ENCODE measurements around the gene ITGB5. TPM values are rescaled to one million over a fixed set of nuclear protein-coding genes. Genes with fewer than 3 reads are reported as not detected.

ITGB5 gene
- total RNA-seq, 2 donors from 2014 or later, result 262 to 329 TPM

DNA sequence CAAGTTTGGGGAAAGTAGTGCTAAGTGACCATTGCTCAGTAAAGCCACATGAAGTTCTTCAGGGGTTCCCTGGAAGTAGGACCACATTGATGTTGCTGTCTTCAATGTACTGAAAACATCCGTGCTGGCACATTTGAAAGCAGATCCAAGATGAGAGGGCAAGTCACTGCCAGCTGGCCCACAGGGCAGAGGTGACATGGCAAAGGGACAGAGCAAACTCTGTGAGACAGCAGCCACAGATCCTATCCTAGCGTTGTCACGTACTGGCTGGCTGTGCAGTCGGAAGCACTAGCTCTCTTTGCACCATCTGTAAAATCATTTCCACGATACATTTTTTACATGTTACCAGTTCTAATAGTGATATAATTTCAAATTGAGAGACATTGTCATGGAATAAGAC, 33.6 kb upstream of the ITGB5 start:
- 97 to 100% methylated on average over 3 to 5 of the region's 5 CpGs for WGBS, 2 experiments (ENCODE audit: insufficient coverage in 1 of 2, insufficient read length in 1 of 2)
- Histone ChIP-seq H3K9me3 (ENCODE audit: control insufficient read depth, low read length) (no peaks in the 10 kb centered on the region), H3K27me3 (ENCODE audit: control insufficient read depth, insufficient read depth, low read length, poor library complexity, severe bottlenecking) (no peaks in the 10 kb centered on the region), H3K9ac (ENCODE audit: extremely low read depth, low read length, poor library complexity, severe bottlenecking) (no peak overlapping the region), H3K36me3 (ENCODE audit: control insufficient read depth, insufficient read depth, low read length) (no peaks in the 10 kb centered on the region), H3K4me1 (ENCODE audit: control insufficient read depth, insufficient read depth, low read length) (no peaks in the 10 kb centered on the region), H3K27ac (ENCODE audit: low read depth, low read length) (no peak overlapping the region), H3K4me3 (ENCODE audit: low read length) (no peak overlapping the region)
- H3K9me3 Mint-ChIP-seq, result no peaks in the 10 kb centered on the region
- peaks cover 8% of the 10 kb centered on the region for H3K4me1 Mint-ChIP-seq
- no peaks in the 10 kb centered on the region for H3K27me3 Mint-ChIP-seq (ENCODE audit: insufficient read depth)
- no peak overlapping the region for H3K4me3 Mint-ChIP-seq
- TF ChIP-seq, protein P1, sequence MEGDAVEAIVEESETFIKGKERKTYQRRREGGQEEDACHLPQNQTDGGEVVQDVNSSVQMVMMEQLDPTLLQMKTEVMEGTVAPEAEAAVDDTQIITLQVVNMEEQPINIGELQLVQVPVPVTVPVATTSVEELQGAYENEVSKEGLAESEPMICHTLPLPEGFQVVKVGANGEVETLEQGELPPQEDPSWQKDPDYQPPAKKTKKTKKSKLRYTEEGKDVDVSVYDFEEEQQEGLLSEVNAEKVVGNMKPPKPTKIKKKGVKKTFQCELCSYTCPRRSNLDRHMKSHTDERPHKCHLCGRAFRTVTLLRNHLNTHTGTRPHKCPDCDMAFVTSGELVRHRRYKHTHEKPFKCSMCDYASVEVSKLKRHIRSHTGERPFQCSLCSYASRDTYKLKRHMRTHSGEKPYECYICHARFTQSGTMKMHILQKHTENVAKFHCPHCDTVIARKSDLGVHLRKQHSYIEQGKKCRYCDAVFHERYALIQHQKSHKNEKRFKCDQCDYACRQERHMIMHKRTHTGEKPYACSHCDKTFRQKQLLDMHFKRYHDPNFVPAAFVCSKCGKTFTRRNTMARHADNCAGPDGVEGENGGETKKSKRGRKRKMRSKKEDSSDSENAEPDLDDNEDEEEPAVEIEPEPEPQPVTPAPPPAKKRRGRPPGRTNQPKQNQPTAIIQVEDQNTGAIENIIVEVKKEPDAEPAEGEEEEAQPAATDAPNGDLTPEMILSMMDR (conservative IDR thresholded peaks at IDR 0.05), result no peak
- no peak for DNase-seq
- no peaks in the 10 kb centered on the region for H3K36me3 Mint-ChIP-seq (ENCODE audit: low read depth)
- H3K27ac Mint-ChIP-seq, result no peak overlapping the region

DNA sequence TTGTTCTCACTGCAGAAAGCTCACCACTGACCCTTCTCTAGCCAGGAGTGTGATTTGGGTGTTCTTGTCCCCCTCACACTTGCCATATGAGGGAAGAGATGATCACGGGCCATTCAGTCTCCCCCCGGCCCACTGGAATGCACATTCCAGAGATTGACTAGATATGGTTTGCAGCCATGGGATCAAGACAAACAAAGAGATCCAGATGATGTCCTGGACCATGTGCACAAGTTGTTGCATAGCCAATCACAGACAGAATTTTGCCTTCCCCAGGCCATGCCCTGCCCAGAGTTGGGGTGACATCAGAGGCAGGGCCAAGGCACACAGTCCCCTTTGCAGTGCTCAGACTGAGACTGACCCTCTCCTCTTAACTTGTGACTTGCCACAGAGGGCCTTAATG, 32.6 kb upstream of the ITGB5 start:
- Mint-ChIP-seq H3K9me3 (no peaks in the 10 kb centered on the region), H3K27ac (peak overlapping the region; percentile 36), H3K4me3 (no peak overlapping the region), H3K36me3 (ENCODE audit: low read depth) (no peaks in the 10 kb centered on the region), H3K4me1 (peaks cover 8% of the 10 kb centered on the region), H3K27me3 (ENCODE audit: insufficient read depth) (no peaks in the 10 kb centered on the region)
- DNase-seq, result no peak
- H3K9ac ChIP-seq (ENCODE audit: extremely low read depth, low read length, poor library complexity, severe bottlenecking), result no peak overlapping the region
- H3K4me1 ChIP-seq (ENCODE audit: control insufficient read depth, insufficient read depth, low read length), result no peaks in the 10 kb centered on the region
- no peak overlapping the region for H3K27ac ChIP-seq (ENCODE audit: low read depth, low read length)
- no peak overlapping the region for H3K4me3 ChIP-seq (ENCODE audit: low read length)
- H3K27me3 ChIP-seq (ENCODE audit: control insufficient read depth, insufficient read depth, low read length, poor library complexity, severe bottlenecking), result no peaks in the 10 kb centered on the region
- WGBS, 2 experiments (ENCODE audit: insufficient coverage in 1 of 2, insufficient read length in 1 of 2), result 56 to 89% methylated on average over 2 of the region's 2 CpGs
- no peaks in the 10 kb centered on the region for H3K9me3 ChIP-seq (ENCODE audit: control insufficient read depth, low read length)
- H3K36me3 ChIP-seq (ENCODE audit: control insufficient read depth, insufficient read depth, low read length), result no peaks in the 10 kb centered on the region
- TF ChIP-seq, protein P1 (conservative IDR thresholded peaks at IDR 0.05), result no peak

DNA sequence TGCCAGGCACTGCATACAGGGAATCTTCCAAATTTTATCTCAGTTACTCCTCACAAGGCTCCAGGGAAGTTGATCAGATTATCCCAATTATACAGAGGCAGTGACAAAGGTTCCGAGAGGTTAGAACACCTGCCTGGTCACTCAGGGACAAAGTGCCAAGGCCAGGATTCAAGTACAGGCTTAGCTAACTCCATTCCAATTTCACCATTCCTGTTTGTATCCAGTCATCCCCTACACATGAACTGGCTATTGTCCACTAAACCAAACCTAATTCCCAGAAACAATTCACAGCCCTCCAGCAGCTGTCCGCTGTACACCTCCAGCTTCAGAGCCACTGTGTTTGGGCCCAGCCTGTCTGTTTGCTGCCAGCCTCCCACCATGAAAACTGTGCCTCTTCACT, 31.4 kb upstream of the ITGB5 start:
- TF ChIP-seq, protein P1 (conservative IDR thresholded peaks at IDR 0.05), result no peak
- H3K4me3 ChIP-seq (ENCODE audit: low read length), result no peak overlapping the region
- no peaks in the 10 kb centered on the region for H3K9me3 ChIP-seq (ENCODE audit: control insufficient read depth, low read length)
- Mint-ChIP-seq H3K27me3 (ENCODE audit: insufficient read depth) (no peaks in the 10 kb centered on the region), H3K4me3 (no peak overlapping the region), H3K27ac (no peak overlapping the region), H3K4me1 (peaks cover 8% of the 10 kb centered on the region), H3K9me3 (no peaks in the 10 kb centered on the region), H3K36me3 (ENCODE audit: low read depth) (no peaks in the 10 kb centered on the region)
- no peak overlapping the region for H3K27ac ChIP-seq (ENCODE audit: low read depth, low read length)
- no peaks in the 10 kb centered on the region for H3K4me1 ChIP-seq (ENCODE audit: control insufficient read depth, insufficient read depth, low read length)
- DNase-seq, result no peak
- H3K36me3 ChIP-seq (ENCODE audit: control insufficient read depth, insufficient read depth, low read length), result no peaks in the 10 kb centered on the region
- H3K9ac ChIP-seq (ENCODE audit: extremely low read depth, low read length, poor library complexity, severe bottlenecking), result no peak overlapping the region
- 95% methylated on average over 2 of the region's 2 CpGs for WGBS, 2 experiments (ENCODE audit: insufficient coverage in 1 of 2, insufficient read length in 1 of 2)
- no peaks in the 10 kb centered on the region for H3K27me3 ChIP-seq (ENCODE audit: control insufficient read depth, insufficient read depth, low read length, poor library complexity, severe bottlenecking)

All from endodermal cell (in vitro differentiated cells).